GM12865 (cell line): ENCODE measurements around the gene ATPAF2.

Source experiments
- DNase-seq: peaks from one replicate; pipeline ENCODE4 v3.0.0; 2010; ENCODE audit warnings: low read depth
- H3K4me3 ChIP-seq: 2 replicates; pipeline ENCODE4 v1.5.1; 2011; ENCODE audit warnings: mild to moderate bottlenecking, low read depth, low read length, control low read depth
- TF ChIP-seq, protein P1 (sequence below): IDR thresholded peaks from 2 replicates; pipeline ENCODE4 v1.5.1; 2011; ENCODE audit warnings: low read length, control low read depth, low read depth, inconsistent platforms; ENCODE audit not compliant: insufficient read depth; ENCODE audit errors: missing control alignments

ATPAF2 gene

DNA sequence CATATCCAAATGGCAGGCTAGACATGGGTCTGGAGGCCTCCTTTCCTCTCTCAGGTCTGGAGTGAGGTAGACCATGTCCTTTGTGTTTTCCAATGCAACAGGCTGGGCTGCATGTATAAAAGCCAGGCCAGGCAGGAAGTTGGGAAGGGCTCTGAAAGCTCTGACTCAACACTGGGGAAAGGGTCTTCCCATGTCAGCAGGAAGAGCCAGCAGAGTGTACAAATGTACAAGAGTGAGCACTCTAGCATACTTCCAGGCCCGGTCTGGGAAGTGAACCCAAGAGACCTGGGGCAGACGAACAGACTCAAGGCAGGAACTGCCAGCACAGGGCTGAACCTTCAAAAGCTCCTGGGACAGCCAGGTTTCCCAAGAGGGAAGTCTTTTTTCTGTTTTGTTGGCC is 7.0 kb downstream of the ATPAF2 start:
- H3K4me3 ChIP-seq = no peak overlapping the region
- no peak for DNase-seq
- TF ChIP-seq, protein P1, sequence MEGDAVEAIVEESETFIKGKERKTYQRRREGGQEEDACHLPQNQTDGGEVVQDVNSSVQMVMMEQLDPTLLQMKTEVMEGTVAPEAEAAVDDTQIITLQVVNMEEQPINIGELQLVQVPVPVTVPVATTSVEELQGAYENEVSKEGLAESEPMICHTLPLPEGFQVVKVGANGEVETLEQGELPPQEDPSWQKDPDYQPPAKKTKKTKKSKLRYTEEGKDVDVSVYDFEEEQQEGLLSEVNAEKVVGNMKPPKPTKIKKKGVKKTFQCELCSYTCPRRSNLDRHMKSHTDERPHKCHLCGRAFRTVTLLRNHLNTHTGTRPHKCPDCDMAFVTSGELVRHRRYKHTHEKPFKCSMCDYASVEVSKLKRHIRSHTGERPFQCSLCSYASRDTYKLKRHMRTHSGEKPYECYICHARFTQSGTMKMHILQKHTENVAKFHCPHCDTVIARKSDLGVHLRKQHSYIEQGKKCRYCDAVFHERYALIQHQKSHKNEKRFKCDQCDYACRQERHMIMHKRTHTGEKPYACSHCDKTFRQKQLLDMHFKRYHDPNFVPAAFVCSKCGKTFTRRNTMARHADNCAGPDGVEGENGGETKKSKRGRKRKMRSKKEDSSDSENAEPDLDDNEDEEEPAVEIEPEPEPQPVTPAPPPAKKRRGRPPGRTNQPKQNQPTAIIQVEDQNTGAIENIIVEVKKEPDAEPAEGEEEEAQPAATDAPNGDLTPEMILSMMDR = no peak

DNA sequence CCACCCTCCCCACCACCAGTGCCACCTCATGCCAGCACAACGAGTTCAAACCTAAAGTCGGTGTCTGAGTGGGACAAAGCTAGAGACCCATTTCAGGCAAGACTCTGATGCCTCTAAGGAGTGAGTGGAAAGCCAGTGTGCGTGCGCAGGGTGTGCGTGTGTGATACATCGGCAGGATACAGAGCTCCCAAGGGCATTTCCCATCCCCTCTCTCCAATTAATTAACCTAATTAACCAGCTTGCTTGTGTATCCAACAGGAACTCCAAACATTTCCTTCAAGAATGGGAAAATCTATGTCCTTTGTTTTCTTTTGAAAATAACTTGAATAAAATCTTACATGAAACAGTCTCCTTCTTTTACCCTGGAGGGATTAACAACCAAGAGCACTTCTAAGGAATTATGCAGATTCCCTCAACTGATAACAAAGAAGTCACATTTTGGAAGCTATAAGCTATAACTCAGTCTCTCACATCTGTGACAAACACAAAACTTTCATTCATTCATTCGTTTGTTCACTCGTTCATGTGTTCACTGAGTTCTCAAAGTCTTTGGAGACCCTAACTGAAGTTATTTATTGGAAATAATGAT is 9.9 kb downstream of the ATPAF2 start:
- TF ChIP-seq, protein P1 = no peak
- no peak overlapping the region for H3K4me3 ChIP-seq
- DNase-seq = no peak

DNA sequence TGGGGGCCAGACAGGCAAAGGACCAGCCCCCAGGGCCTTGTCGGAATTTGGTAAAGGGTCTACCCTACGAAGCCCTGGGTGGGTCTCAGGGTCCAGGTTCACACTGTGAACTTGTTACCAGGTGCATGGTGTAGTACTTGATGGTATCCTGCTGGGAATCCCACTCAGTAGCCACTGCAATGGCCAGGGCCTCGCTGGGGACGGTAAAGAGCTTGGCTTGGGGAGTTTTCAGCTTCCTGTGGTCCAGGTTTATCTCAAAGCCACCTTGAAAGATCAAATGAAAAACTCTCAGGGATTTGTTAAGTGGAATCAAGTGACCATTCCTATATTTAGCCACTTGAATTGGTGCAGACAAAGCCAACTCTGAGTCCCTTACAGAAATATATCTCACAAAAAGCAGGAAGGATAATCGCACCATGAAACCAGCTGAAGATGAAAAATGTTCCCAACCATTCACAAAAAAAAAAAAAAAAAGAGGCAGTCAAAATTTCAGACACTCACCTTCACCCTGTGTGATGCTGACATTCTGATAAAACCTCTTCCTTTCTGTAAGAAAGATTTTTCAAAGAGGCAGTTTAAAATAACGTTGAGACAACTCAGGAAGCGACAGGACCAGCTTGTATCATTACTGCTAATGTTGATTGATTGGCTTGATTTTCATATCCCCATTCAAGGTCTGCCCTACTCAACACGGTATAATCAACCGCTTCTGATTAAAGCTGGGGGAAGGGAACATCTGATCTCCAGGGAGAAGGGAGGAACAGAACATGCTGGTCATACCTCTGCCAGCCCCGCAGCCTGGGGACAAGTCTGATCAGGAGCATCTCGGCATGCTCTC is 10.6 kb downstream of the ATPAF2 start:
- H3K4me3 ChIP-seq = no peak overlapping the region
- no peak for DNase-seq
- TF ChIP-seq, protein P1 = no peak

DNA sequence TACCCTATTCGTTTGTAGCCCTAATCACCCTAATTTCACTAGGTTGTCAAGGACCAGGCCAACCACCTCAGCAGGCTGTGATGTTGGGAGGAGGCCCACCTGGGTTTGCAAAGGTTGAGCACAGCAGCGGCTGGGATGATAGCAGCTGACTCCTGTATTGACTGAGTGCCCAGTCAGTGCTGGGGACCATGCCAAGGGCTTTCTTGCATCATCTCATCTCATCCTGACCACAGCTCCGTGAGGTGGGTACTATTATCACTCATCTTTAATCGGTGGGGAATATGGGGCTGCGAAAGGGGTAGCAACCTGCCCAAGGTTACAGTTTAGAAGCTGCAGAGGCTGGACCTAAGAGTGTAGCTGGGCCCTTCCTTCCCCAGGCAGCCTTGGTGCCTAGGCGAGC is 11.7 kb downstream of the ATPAF2 start:
- no peak overlapping the region for H3K4me3 ChIP-seq
- TF ChIP-seq, protein P1 = no peak
- no peak for DNase-seq

DNA sequence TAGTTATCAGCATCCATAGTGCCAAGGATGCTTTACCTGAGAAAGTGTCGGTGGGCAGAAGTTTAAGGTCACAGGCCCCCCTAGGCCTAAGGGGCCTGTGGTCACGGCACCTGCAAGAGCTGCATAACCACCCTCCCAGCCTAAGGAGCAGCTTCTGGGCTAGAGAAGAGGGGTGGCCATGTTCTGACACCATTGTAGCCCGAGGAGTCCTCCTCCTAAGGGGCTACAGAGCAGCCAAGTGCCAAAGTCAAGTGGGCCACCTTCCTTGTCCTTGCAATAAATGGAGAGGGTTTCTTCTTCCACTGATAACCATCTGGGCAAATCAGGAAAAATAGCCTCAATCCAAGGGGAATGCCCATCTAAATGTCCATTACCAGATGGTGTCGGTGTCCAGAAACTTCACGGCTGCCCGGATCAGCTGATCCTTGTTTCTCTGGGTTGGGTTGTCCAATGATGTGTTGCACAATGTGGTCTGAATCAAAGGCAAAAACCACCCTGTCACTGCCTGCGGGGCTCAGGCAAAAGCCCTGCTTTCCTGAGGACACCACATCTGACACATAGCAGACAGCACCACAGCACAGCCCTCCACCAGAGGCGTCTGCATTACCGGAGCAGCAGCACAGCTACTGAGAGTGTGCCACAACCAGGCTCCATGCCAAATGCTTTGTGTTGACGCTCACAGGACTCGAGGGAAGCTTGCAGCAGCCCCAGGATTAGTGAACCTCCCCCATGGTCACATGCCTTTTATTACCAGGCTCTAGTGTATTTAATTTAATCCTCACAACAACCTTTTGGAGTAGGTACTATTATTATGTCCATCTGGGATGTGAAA is 12.8 kb downstream of the ATPAF2 start:
- TF ChIP-seq, protein P1 = no peak
- DNase-seq = no peak
- no peak overlapping the region for H3K4me3 ChIP-seq

DNA sequence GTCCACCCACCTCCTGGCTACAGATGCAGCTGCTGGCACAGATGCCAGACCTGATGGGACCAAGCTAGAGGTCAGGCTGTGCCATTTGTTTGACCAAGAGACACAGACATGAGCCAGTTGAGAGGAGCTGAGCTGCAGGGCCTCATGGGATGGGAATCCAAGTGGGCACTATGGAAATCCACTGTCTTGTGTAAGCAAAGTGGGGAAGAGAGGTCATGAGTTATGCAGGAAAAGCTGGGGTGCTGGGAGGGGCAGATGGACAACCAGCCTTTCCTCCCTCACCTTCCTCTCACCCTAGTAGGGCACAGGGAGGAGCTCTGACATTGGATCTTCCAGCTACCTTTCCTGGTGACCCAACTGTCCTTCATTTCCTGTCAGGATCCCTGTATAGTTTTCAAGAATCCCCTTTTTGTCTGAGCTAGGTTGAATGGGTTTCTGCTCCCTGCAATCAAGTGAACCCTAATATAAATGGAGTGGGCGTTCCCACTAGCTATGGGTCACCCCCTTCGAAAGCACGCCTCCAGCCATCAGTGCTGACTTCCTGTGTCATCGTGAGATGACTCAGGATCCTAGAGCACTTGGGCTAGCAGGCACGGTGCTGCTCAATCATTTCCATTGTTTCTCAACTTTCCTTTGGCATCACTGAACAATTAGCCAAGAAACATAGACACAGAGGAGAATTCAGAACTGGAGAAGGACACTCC is 13.6 kb downstream of the ATPAF2 start:
- peak; percentile 55 for DNase-seq
- H3K4me3 ChIP-seq = no peak overlapping the region
- TF ChIP-seq, protein P1 = no peak
